HG03280 (cell line): Measurements from ENCODE around the gene CNTRL.
"Not testable (repeated sequence)": the region's sequence is repeated elsewhere in the genome, so short reads cannot be mapped to it uniquely, and the experiment has no call there.

Experiments
- ATAC-seq: cut with Tn5 transposase; IDR thresholded peaks from one replicate; pipeline ENCODE4 v1.9.1; 2021; ENCODE audit warnings: mild to moderate bottlenecking, moderate library complexity; ENCODE audit not compliant: unreplicated experiment

The CNTRL gene

GRCh38 chr9:121074370-121075250 lies at the start of gene CNTRL:
CNTRL (plus strand) TSS chr9:121074955; CDS start chr9:121088327, 13,372 bp downstream.
- ATAC-seq = peak; percentile 66

- ATAC-seq = no peak
These were observed 48.5 kb upstream of the CNTRL start for GRCh38 chr9:121026260-121026691.

- ATAC-seq = no peak
These were observed 48.0 kb upstream of the CNTRL start for GRCh38 chr9:121026768-121027167.

- not testable (repeated sequence) for ATAC-seq
These were observed 46.5 kb upstream of the CNTRL start for GRCh38 chr9:121028285-121028684.

GRCh38 chr9:121029469-121029868 lies 45.3 kb upstream of the CNTRL start:
- no peak for ATAC-seq

- ATAC-seq = no peak
These were observed 40.2 kb upstream of the CNTRL start for GRCh38 chr9:121034529-121034928.

GRCh38 chr9:121035717-121036116 lies 39.0 kb upstream of the CNTRL start:
- not testable (repeated sequence) for ATAC-seq

- no peak for ATAC-seq
These were observed 36.4 kb upstream of the CNTRL start for GRCh38 chr9:121038362-121038761.

- ATAC-seq = no peak
These were observed 36.0 kb upstream of the CNTRL start for GRCh38 chr9:121038804-121039203.

GRCh38 chr9:121048175-121048574 lies 26.6 kb upstream of the CNTRL start:
- no peak for ATAC-seq

- no peak for ATAC-seq
These were observed 26.1 kb upstream of the CNTRL start for GRCh38 chr9:121048618-121049017.

- no peak for ATAC-seq
These were observed 24.4 kb upstream of the CNTRL start, which contains the start of gene C5 for GRCh38 chr9:121050128-121050988. C5 (minus strand) TSS chr9:121050275; CDS start chr9:121050246, 29 bp downstream.

- no peak for ATAC-seq
These were observed 21.2 kb upstream of the CNTRL start for GRCh38 chr9:121053544-121053943.

- ATAC-seq = no peak
These were observed 19.1 kb upstream of the CNTRL start for GRCh38 chr9:121055642-121056143.

- no peak for ATAC-seq
These were observed 16.9 kb upstream of the CNTRL start for GRCh38 chr9:121057821-121058220.

GRCh38 chr9:121059513-121059912 lies 15.2 kb upstream of the CNTRL start:
- no peak for ATAC-seq

- no peak for ATAC-seq
These were observed 14.6 kb upstream of the CNTRL start for GRCh38 chr9:121059998-121060636.

- ATAC-seq = no peak
These were observed 7.9 kb upstream of the CNTRL start for GRCh38 chr9:121066850-121067249.

- no peak for ATAC-seq
These were observed 7.1 kb upstream of the CNTRL start for GRCh38 chr9:121067640-121068039.

- no peak for ATAC-seq
These were observed 5.4 kb upstream of the CNTRL start for GRCh38 chr9:121069396-121069795.

- ATAC-seq = no peak
These were observed 3.4 kb upstream of the CNTRL start for GRCh38 chr9:121071370-121071755.
